IMR-90 (cell line): ENCODE measurements around the gene TMEM213. TPM values are rescaled to one million over a fixed set of nuclear protein-coding genes. Genes with fewer than 3 reads are reported as not detected.
A peak's percentile ranks its signal among the peaks of the same experiment; 100 is the strongest.

ENCODE experiments used
- ATAC-seq: fragments of 200-7000 bp; cut with Tn5 transposase; 2 replicates; pipeline ENCODE4 v1.9.1; 2020; ENCODE audit warnings: low read depth, mild to moderate bottlenecking, moderate library complexity
- BruUV-seq: library from RNA; stranded (reverse); fragments of 400-500 nt; replicated peaks from 2 replicates; lab custom pipeline; 2021; lab: Mats Ljungman, UMichigan
- CTCF ChIA-PET: fragments of 300-600 bp; formaldehyde crosslinking; extraction: SDS; loops from one replicate; lab custom pipeline; 2021; ENCODE audit warnings: antibody characterized with exemption; lab: Yijun Ruan, JAX
- POLR2A ChIA-PET: fragments of 300-600 bp; sonication (Branson Sonifier 250); formaldehyde crosslinking; loops from one replicate; lab custom pipeline; 2022; ENCODE audit warnings: antibody characterized with exemption; ENCODE audit not compliant: unreplicated experiment; lab: Charles Lee
- DNase-seq: peaks from one replicate; pipeline ENCODE4 v3.0.0; 2013
- H2AFZ ChIP-seq: replicated peaks from 2 replicates; pipeline ENCODE3; 2013; ENCODE audit warnings: low read length, mild to moderate bottlenecking; ENCODE audit not compliant: poor library complexity
- H2AK5ac ChIP-seq: 2 replicates; pipeline ENCODE4 v1.6.1; 2013; ENCODE audit warnings: low read depth, low read length, inconsistent platforms
- H2AK9ac ChIP-seq: replicated peaks from 2 replicates; pipeline ENCODE3; 2013; ENCODE audit warnings: mild to moderate bottlenecking, low read depth, low read length, moderate library complexity; ENCODE audit not compliant: poor library complexity
- H2BK120ac ChIP-seq: 2 replicates; pipeline ENCODE4 v1.6.1; 2013; ENCODE audit warnings: low read depth, low read length, inconsistent platforms
- H2BK15ac ChIP-seq: 3 replicates; pipeline ENCODE4 v1.6.1; 2013; ENCODE audit warnings: low read depth, low read length, inconsistent platforms
- H2BK20ac ChIP-seq: 2 replicates; pipeline ENCODE4 v1.6.1; 2013; ENCODE audit warnings: low read depth, mild to moderate bottlenecking, inconsistent platforms, low read length, moderate library complexity
- H2BK5ac ChIP-seq: 2 replicates; pipeline ENCODE4 v1.6.1; 2013; ENCODE audit warnings: mild to moderate bottlenecking, low read depth, low read length, inconsistent platforms; ENCODE audit not compliant: poor library complexity, severe bottlenecking
- H3K14ac ChIP-seq: replicated peaks from 2 replicates; pipeline ENCODE4 v1.6.1; 2013; ENCODE audit warnings: low read depth, low read length, inconsistent platforms
- H3K18ac ChIP-seq: 2 replicates; pipeline ENCODE4 v1.6.1; 2013; ENCODE audit warnings: low read depth, low read length, control low read depth
- H3K23ac ChIP-seq: 2 replicates; pipeline ENCODE4 v1.6.1; 2013; ENCODE audit warnings: low read depth, low read length, inconsistent platforms
- H3K27ac ChIP-seq: 2 replicates; pipeline ENCODE4 v1.5.1; 2013; ENCODE audit warnings: mild to moderate bottlenecking, control low read depth, low read length; ENCODE audit not compliant: insufficient read depth
- H3K27me3 ChIP-seq: 2 replicates; pipeline ENCODE4 v1.6.1; 2013; ENCODE audit warnings: low read length; ENCODE audit not compliant: control insufficient read depth, insufficient read depth
- H3K36me3 ChIP-seq: 2 replicates; pipeline ENCODE4 v1.6.1; 2013; ENCODE audit warnings: low read length, mixed read lengths; ENCODE audit not compliant: control insufficient read depth, insufficient read depth
- H3K4ac ChIP-seq: 2 replicates; pipeline ENCODE4 v1.6.1; 2013; ENCODE audit warnings: low read depth, low read length, inconsistent platforms
- H3K4me1 ChIP-seq: 2 replicates; pipeline ENCODE4 v1.6.1; 2013; ENCODE audit warnings: low read length, mixed read lengths; ENCODE audit not compliant: control insufficient read depth, insufficient read depth
- H3K4me2 ChIP-seq: 2 replicates; pipeline ENCODE4 v1.6.1; 2013; ENCODE audit warnings: low read depth, mild to moderate bottlenecking, control low read depth, low read length, moderate library complexity
- H3K4me3 ChIP-seq: 2 replicates; pipeline ENCODE4 v1.5.1; 2013; ENCODE audit warnings: low read depth, mild to moderate bottlenecking, control low read depth, low read length, moderate library complexity; ENCODE audit not compliant: insufficient read depth
- H3K56ac ChIP-seq: 2 replicates; pipeline ENCODE4 v1.6.1; 2013; ENCODE audit warnings: low read length, inconsistent platforms; ENCODE audit not compliant: insufficient read depth; ENCODE audit errors: extremely low read depth
- H3K79me1 ChIP-seq, 2 experiments: 2 replicates each; pipeline ENCODE4 v1.6.1; 2013; ENCODE audit warnings: low read length in 2 of 2, inconsistent platforms in 1 of 2, low read depth in 1 of 2
- H3K9ac ChIP-seq: 2 replicates; pipeline ENCODE4 v1.6.1; 2013; ENCODE audit warnings: low read depth, low read length, control low read depth
- H3K9me1 ChIP-seq: 2 replicates; pipeline ENCODE4 v1.6.1; 2013; ENCODE audit warnings: low read length, inconsistent platforms; ENCODE audit not compliant: insufficient read depth
- H3K9me3 ChIP-seq: 2 replicates; pipeline ENCODE4 v1.6.1; 2013; ENCODE audit warnings: low read length; ENCODE audit not compliant: control insufficient read depth, insufficient read depth
- H4K20me1 ChIP-seq: 2 replicates; pipeline ENCODE4 v1.6.1; 2013; ENCODE audit warnings: low read length, inconsistent platforms; ENCODE audit not compliant: insufficient read depth
- H4K5ac ChIP-seq: 2 replicates; pipeline ENCODE4 v1.6.1; 2013; ENCODE audit warnings: mild to moderate bottlenecking, low read depth, low read length, control low read depth
- H4K8ac ChIP-seq, 2 experiments: 2 replicates each; pipeline ENCODE4 v1.6.1; 2013; ENCODE audit warnings: low read depth in 2 of 2, low read length in 2 of 2, control low read depth in 1 of 2, inconsistent platforms in 1 of 2
- H4K91ac ChIP-seq: 2 replicates; pipeline ENCODE4 v1.6.1; 2013; ENCODE audit warnings: low read depth, low read length, inconsistent platforms; ENCODE audit not compliant: insufficient read depth
- BHLHE40 ChIP-seq: fragments of 150-350 bp; IDR thresholded peaks from 2 replicates; pipeline ENCODE4 v1.6.1; 2016; ENCODE audit warnings: mild to moderate bottlenecking, low read depth, low read length
- CEBPB ChIP-seq: IDR thresholded peaks from 2 replicates; pipeline ENCODE4 v1.6.1; 2012; ENCODE audit warnings: low read depth, low read length, improper control_type of control experiment
- CHD1 ChIP-seq: IDR thresholded peaks from 2 replicates; pipeline ENCODE4 v1.6.1; 2012; ENCODE audit warnings: low read depth, low read length, improper control_type of control experiment
- FOS ChIP-seq: fragments of 150-350 bp; IDR thresholded peaks from 2 replicates; pipeline ENCODE4 v1.6.1; 2016; ENCODE audit warnings: low read depth, low read length
- MAFK ChIP-seq: IDR thresholded peaks from 2 replicates; pipeline ENCODE4 v1.6.1; 2012; ENCODE audit warnings: low read depth, low read length, improper control_type of control experiment
- MAZ ChIP-seq: IDR thresholded peaks from 2 replicates; pipeline ENCODE4 v1.6.1; 2012; ENCODE audit warnings: low read depth, mild to moderate bottlenecking, low read length, improper control_type of control experiment, moderate library complexity, borderline replicate concordance
- MXI1 ChIP-seq: IDR thresholded peaks from 2 replicates; pipeline ENCODE4 v1.6.1; 2012; ENCODE audit warnings: low read depth, mild to moderate bottlenecking, low read length, moderate library complexity, borderline replicate concordance
- NFE2L2 ChIP-seq: fragments of 150-350 bp; IDR thresholded peaks from 2 replicates; pipeline ENCODE4 v1.6.1; 2016; ENCODE audit warnings: low read depth, mild to moderate bottlenecking, low read length
- POLR2A ChIP-seq: IDR thresholded peaks from 2 replicates; pipeline ENCODE4 v1.6.1; 2012; ENCODE audit warnings: mild to moderate bottlenecking, low read depth, low read length
- RAD21 ChIP-seq: IDR thresholded peaks from 2 replicates; pipeline ENCODE4 v1.6.1; 2012; ENCODE audit warnings: low read length, improper control_type of control experiment
- RCOR1 ChIP-seq: IDR thresholded peaks from 2 replicates; pipeline ENCODE4 v1.6.1; 2012; ENCODE audit warnings: mild to moderate bottlenecking, low read length, improper control_type of control experiment; ENCODE audit not compliant: insufficient replicate concordance
- SMC3 ChIP-seq: fragments of 150-350 bp; IDR thresholded peaks from 2 replicates; pipeline ENCODE4 v1.6.1; 2016; ENCODE audit warnings: low read depth, mild to moderate bottlenecking, antibody characterized with exemption, low read length, moderate library complexity
- WGBS, 2 experiments: methylation state at CpG; one replicate each; pipeline versions ENCODE4 v1.1.5 to v1.1.7; 2013; ENCODE audit warnings: missing lambda C conversion rate in 2 of 2; ENCODE audit not compliant: insufficient read length in 1 of 2; ENCODE audit errors: extremely low coverage in 2 of 2; 5-methylcytosine and 5-hydroxymethylcytosine counted together
- dilution Hi-C: fragments of 300-500 bp; cut with HindIII; formaldehyde crosslinking; loops from one replicate; pipeline ENCODE4 v1.14.3; 2018; ENCODE audit warnings: low sequenced_read_pairs; ENCODE audit not compliant: unreplicated experiment
- in situ Hi-C: fragments of 300-500 bp; cut with MboI; formaldehyde crosslinking; loops from 3 replicates; pipeline ENCODE4 v1.14.3; 2019; ENCODE audit warnings: low sequenced_read_pairs, inconsistent platforms, mixed read lengths
- intact Hi-C: fragments of 100-400 bp; cut with micrococcal nuclease; formaldehyde crosslinking; loops from 2 replicates; pipeline ENCODE4 v1.10.0; 2022
- polyA plus RNA-seq, 3 experiments: library from polyadenylated mRNA; depleted of rRNA; stranded (reverse); fragments of >200 nt; gene quantifications; 2 replicates each; pipeline ENCODE4 v1.2.3, GENCODE V29; 2012; ENCODE audit warnings: low replicate concordance in 1 of 3
- total RNA-seq: library from RNA; depleted of rRNA; stranded (reverse); fragments of >200 nt; gene quantifications from 2 replicates; pipeline ENCODE4 v1.2.3, GENCODE V29; 2012
- TF ChIP-seq, protein P1 (sequence below): fragments of 150-350 bp; IDR thresholded peaks from 2 replicates; pipeline ENCODE4 v1.6.1; 2016; ENCODE audit warnings: low read depth, mild to moderate bottlenecking, low read length, moderate library complexity, borderline replicate concordance
- TF ChIP-seq, protein P2 (sequence below): fragments of 150-350 bp; IDR thresholded peaks from 2 replicates; pipeline ENCODE4 v1.6.1; 2017; ENCODE audit warnings: mild to moderate bottlenecking, antibody characterized with exemption, low read length, low read depth
- TF ChIP-seq, protein P3 (sequence below): conservative IDR thresholded peaks from 2 replicates; pipeline ENCODE4 v1.5.1; 2012; ENCODE audit warnings: mild to moderate bottlenecking, low read depth, low read length, improper control_type of control experiment

Gene TMEM213
- total and polyA plus RNA-seq, 2 of the 4 experiments (the other 2 are of a cell fraction): not detected

DNA sequence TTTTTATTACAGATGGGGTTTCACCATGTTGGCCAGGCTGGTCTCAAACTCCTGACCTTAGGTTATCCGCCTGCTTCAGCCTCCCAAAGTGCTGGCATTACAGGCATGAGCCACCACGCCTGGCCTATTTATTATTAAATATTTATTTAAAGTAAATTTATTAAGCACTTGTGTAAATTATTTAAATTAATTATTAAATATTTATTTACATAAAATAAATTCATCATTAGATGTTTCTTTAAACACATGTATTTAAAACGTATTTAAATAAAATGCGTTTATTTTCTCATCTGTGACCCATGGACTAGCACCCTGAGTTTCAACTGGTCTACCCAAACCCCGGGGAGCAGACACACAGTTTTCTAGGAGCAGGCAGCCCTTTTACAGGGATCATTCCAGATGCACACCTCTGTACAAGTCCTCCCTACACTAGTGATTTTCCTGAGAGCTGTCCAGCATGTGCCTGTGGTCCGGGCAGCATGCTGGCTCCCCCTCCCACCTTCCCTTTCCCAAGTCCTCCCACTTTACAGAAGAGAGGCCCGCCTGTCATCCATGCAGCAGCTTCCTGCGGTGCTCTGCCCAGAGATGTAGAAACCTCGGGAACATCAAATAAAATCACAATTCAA is 89.4 kb downstream of the TMEM213 start:
- no peak for DNase-seq
- no peak overlapping the region for H3K14ac ChIP-seq
- H3K9ac ChIP-seq: no peak overlapping the region
- no peak overlapping the region for H4K91ac ChIP-seq
- ChIA-PET POLR2A (no interaction called here), CTCF (interaction anchor here (0.6 to 1.6 kb wide), 14 partner anchors 10 to 239 kb away, joined by 3 to 10 read pairs (median 6); partner anchors contain the start of gene KIAA1549)
- H3K23ac ChIP-seq: no peak overlapping the region
- H3K79me1 ChIP-seq: no peaks in the 10 kb centered on the region
- H3K56ac ChIP-seq: no peak overlapping the region
- dilution Hi-C loops (no loop called here), in situ Hi-C loops (loop anchor here (10.0 kb wide), 1 partner anchor 188 kb away; no protein-coding TSS in a partner anchor), intact Hi-C loops (loop anchor here (5.0 kb wide), 1 partner anchor 240 kb away; no protein-coding TSS in a partner anchor)
- no peaks in the 10 kb centered on the region for H3K36me3 ChIP-seq
- no peak overlapping the region for H3K4ac ChIP-seq
- no peak overlapping the region for H2BK20ac ChIP-seq
- no peak overlapping the region for H2AK9ac ChIP-seq
- no peaks in the 10 kb centered on the region for H3K27me3 ChIP-seq
- no peak overlapping the region for H2AK5ac ChIP-seq
- 100% methylated on average over 1 of the region's 9 CpGs; no CpG with 5 or more reads in 1 of the 2 experiments for WGBS, 2 experiments
- ATAC-seq: no peak
- no peak overlapping the region for H2BK15ac ChIP-seq
- H4K20me1 ChIP-seq: no peaks in the 10 kb centered on the region
- H3K9me1 ChIP-seq: no peaks in the 10 kb centered on the region; the same call in 1 of the 2 replicates
- no peak overlapping the region for H3K18ac ChIP-seq
- no TSS peak for BruUV-seq
- no peak overlapping the region for H3K27ac ChIP-seq
- H4K8ac ChIP-seq: peak overlapping the region in 1 of 2 experiments; percentile 71; a peak in 1 of 4 replicates
- H4K5ac ChIP-seq: peak overlapping the region; percentile 31; the same call in 1 of the 2 replicates
- no peak overlapping the region for H2BK120ac ChIP-seq
- no peak overlapping the region for H2BK5ac ChIP-seq
- H2AFZ ChIP-seq: no peak overlapping the region
- H3K4me1 ChIP-seq: peaks cover 6% of the 10 kb centered on the region; the same call in 1 of the 2 replicates
- no peak overlapping the region for H3K4me3 ChIP-seq
- no peaks in the 10 kb centered on the region for H3K9me3 ChIP-seq
- no peak overlapping the region for H3K4me2 ChIP-seq
- no peak for TF ChIP-seq CHD1
- TF ChIP-seq, protein P1, sequence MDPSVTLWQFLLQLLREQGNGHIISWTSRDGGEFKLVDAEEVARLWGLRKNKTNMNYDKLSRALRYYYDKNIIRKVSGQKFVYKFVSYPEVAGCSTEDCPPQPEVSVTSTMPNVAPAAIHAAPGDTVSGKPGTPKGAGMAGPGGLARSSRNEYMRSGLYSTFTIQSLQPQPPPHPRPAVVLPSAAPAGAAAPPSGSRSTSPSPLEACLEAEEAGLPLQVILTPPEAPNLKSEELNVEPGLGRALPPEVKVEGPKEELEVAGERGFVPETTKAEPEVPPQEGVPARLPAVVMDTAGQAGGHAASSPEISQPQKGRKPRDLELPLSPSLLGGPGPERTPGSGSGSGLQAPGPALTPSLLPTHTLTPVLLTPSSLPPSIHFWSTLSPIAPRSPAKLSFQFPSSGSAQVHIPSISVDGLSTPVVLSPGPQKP: no peak
- TF ChIP-seq FOS: no peak
- TF ChIP-seq, protein P2, sequence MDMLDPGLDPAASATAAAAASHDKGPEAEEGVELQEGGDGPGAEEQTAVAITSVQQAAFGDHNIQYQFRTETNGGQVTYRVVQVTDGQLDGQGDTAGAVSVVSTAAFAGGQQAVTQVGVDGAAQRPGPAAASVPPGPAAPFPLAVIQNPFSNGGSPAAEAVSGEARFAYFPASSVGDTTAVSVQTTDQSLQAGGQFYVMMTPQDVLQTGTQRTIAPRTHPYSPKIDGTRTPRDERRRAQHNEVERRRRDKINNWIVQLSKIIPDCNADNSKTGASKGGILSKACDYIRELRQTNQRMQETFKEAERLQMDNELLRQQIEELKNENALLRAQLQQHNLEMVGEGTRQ: no peak
- no peak for TF ChIP-seq MAFK
- TF ChIP-seq MAZ: no peak
- TF ChIP-seq CEBPB: no peak
- no peak for TF ChIP-seq RAD21
- no peak for TF ChIP-seq SMC3
- TF ChIP-seq RCOR1: no peak
- TF ChIP-seq POLR2A: no peak
- no peak for TF ChIP-seq NFE2L2
- TF ChIP-seq BHLHE40: no peak
- no peak for TF ChIP-seq MXI1
- TF ChIP-seq, protein P3, sequence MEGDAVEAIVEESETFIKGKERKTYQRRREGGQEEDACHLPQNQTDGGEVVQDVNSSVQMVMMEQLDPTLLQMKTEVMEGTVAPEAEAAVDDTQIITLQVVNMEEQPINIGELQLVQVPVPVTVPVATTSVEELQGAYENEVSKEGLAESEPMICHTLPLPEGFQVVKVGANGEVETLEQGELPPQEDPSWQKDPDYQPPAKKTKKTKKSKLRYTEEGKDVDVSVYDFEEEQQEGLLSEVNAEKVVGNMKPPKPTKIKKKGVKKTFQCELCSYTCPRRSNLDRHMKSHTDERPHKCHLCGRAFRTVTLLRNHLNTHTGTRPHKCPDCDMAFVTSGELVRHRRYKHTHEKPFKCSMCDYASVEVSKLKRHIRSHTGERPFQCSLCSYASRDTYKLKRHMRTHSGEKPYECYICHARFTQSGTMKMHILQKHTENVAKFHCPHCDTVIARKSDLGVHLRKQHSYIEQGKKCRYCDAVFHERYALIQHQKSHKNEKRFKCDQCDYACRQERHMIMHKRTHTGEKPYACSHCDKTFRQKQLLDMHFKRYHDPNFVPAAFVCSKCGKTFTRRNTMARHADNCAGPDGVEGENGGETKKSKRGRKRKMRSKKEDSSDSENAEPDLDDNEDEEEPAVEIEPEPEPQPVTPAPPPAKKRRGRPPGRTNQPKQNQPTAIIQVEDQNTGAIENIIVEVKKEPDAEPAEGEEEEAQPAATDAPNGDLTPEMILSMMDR: no peak
